ENCODE data around the gene BEST2.
A peak's percentile ranks its signal among the peaks of the same experiment; 100 is the strongest.

The BEST2 gene

DNA sequence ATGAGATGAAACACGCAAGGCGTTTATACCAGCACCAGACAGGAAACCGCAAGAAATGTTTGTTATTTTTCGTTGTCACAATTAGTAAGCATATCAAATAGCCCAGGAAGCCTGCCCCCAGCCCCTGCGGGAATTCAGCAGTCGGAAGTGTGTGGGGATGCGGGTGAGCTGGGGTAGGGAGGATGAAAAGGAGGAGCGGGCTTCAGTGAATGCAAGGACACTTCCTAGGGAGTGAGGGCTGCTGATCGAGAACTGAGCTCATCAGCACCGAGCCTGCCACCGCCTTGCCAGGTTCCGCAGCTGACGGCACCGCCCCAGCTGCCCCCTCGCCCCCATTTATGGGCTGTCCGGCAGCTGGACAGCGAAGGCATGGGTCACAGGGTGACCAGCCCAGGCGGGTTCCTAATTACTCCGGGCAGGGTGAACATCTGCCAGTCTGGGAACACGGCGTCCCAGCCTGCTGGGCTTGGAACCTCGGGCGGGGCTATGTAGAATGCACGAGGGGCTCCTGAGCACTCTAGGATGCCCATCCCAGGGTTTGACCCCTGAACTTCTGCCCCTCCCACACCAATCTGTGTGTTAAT lies 1.6 kb upstream of the BEST2 start:
- H3K4me2 ChIP-seq (ENCODE audit: low read length, poor library complexity, severe bottlenecking) = no peak overlapping the region
- peak overlapping the region in 1 of 2 experiments; percentile 51 for H3K18ac ChIP-seq (ENCODE audit: low read depth in 1 of 2, low read length in 2 of 2)
- H3K23ac ChIP-seq (ENCODE audit: low read length in 2 of 2) = no peak overlapping the region
- no peak overlapping the region for H2BK15ac ChIP-seq (ENCODE audit: low read depth, poor library complexity, severe bottlenecking)
- WGBS = 57% methylated on average over 24 of the region's 24 CpGs
- DNase-seq = peak; percentile 42
- no peak overlapping the region for H2BK5ac ChIP-seq (ENCODE audit: low read depth, low read length, poor library complexity, severe bottlenecking)
- no peak overlapping the region for H3K9ac ChIP-seq (ENCODE audit: low read length)
- H4K91ac ChIP-seq (ENCODE audit: low read length) = no peak overlapping the region
- H3K79me1 ChIP-seq (replicated peaks; ENCODE audit: low read length, poor library complexity, severe bottlenecking) = peaks cover 8% of the 10 kb centered on the region
- H3K9me3 ChIP-seq (ENCODE audit: control insufficient read depth, low read length) = no peaks in the 10 kb centered on the region
- no peak overlapping the region for H3K27ac ChIP-seq (ENCODE audit: low read length, poor library complexity, severe bottlenecking)
- H4K8ac ChIP-seq (ENCODE audit: low read length) = no peak overlapping the region
- no peak overlapping the region for H2BK120ac ChIP-seq (ENCODE audit: low read depth, low read length)
- no peak overlapping the region for H2AFZ ChIP-seq (ENCODE audit: low read depth, low read length)
- H2AK5ac ChIP-seq (ENCODE audit: low read length, severe bottlenecking) = no peak overlapping the region
- no peak overlapping the region for H3K14ac ChIP-seq (ENCODE audit: low read length in 2 of 2)
- H3K36me3 ChIP-seq (ENCODE audit: control insufficient read depth in 1 of 2, insufficient read depth in 2 of 2, low read depth in 1 of 2, low read length in 2 of 2) = peaks cover 31 to 38% of the 10 kb centered on the region in 2 experiments
- H3K27me3 ChIP-seq (ENCODE audit: control insufficient read depth in 1 of 2, insufficient read depth in 1 of 2, low read length in 2 of 2) = peaks cover 37 to 38% of the 10 kb centered on the region in 2 experiments
- H3K4me1 ChIP-seq (ENCODE audit: control insufficient read depth, insufficient read depth, low read depth, low read length) = peaks cover 18% of the 10 kb centered on the region
- H3K4me3 ChIP-seq (ENCODE audit: insufficient read depth in 1 of 2, low read depth in 1 of 2, low read length in 2 of 2) = no peak overlapping the region
- peak overlapping the region in 1 of 2 experiments; percentile 61 for H2BK12ac ChIP-seq (ENCODE audit: low read length in 2 of 2)
- H3K4ac ChIP-seq (ENCODE audit: low read depth in 1 of 2, low read length in 2 of 2) = no peak overlapping the region

DNA sequence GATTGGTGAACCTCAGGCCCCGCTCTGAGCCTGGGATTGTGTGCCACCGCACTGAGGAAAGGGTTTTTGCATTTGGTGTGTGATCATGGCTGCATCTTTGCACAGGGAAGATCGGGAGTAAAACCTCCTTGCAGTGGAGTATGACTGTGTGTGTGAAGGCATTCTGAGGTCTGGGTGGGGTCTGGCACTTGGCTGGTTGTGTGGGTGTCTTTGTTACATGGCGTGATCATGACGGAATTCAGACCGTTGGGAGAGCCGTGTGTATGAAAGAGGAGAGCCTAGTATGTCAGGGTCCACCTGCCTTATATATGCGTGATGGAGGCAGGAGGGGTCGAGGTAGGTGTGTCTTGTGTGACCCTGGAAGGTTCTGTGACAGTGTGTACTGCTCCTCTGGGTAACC lies 740 bp upstream of the BEST2 start:
- no peak overlapping the region for H3K4me2 ChIP-seq (ENCODE audit: low read length, poor library complexity, severe bottlenecking)
- H3K14ac ChIP-seq (ENCODE audit: low read length in 2 of 2) = no peak overlapping the region
- no peak overlapping the region for H3K23ac ChIP-seq (ENCODE audit: low read length in 2 of 2)
- H4K8ac ChIP-seq (ENCODE audit: low read length) = no peak overlapping the region
- H3K9ac ChIP-seq (ENCODE audit: low read length) = no peak overlapping the region
- H3K27me3 ChIP-seq (ENCODE audit: control insufficient read depth in 1 of 2, insufficient read depth in 1 of 2, low read length in 2 of 2) = peaks cover 37 to 38% of the 10 kb centered on the region in 2 experiments
- H3K9me3 ChIP-seq (ENCODE audit: control insufficient read depth, low read length) = no peaks in the 10 kb centered on the region
- H2BK12ac ChIP-seq (ENCODE audit: low read length in 2 of 2) = no peak overlapping the region
- peaks cover 23 to 30% of the 10 kb centered on the region in 2 experiments for H3K36me3 ChIP-seq (ENCODE audit: control insufficient read depth in 1 of 2, insufficient read depth in 2 of 2, low read depth in 1 of 2, low read length in 2 of 2)
- no peak for DNase-seq
- H2AK5ac ChIP-seq (ENCODE audit: low read length, severe bottlenecking) = no peak overlapping the region
- no peak overlapping the region for H3K18ac ChIP-seq (ENCODE audit: low read depth in 1 of 2, low read length in 2 of 2)
- no peak overlapping the region for H3K4me3 ChIP-seq (ENCODE audit: insufficient read depth in 1 of 2, low read depth in 1 of 2, low read length in 2 of 2)
- H3K4ac ChIP-seq (ENCODE audit: low read depth in 1 of 2, low read length in 2 of 2) = no peak overlapping the region
- no peak overlapping the region for H2BK15ac ChIP-seq (ENCODE audit: low read depth, poor library complexity, severe bottlenecking)
- no peak overlapping the region for H2AFZ ChIP-seq (ENCODE audit: low read depth, low read length)
- H2BK120ac ChIP-seq (ENCODE audit: low read depth, low read length) = no peak overlapping the region
- peaks cover 10% of the 10 kb centered on the region for H3K4me1 ChIP-seq (ENCODE audit: control insufficient read depth, insufficient read depth, low read depth, low read length)
- H3K27ac ChIP-seq (ENCODE audit: low read length, poor library complexity, severe bottlenecking) = no peak overlapping the region
- no peak overlapping the region for H4K91ac ChIP-seq (ENCODE audit: low read length)
- no peak overlapping the region for H2BK5ac ChIP-seq (ENCODE audit: low read depth, low read length, poor library complexity, severe bottlenecking)
- WGBS = 86% methylated on average over 9 of the region's 9 CpGs
- peaks cover 6% of the 10 kb centered on the region for H3K79me1 ChIP-seq (replicated peaks; ENCODE audit: low read length, poor library complexity, severe bottlenecking)

- Histone ChIP-seq H3K79me1 (replicated peaks; ENCODE audit: low read length, poor library complexity, severe bottlenecking) (no peaks in the 10 kb centered on the region), H3K14ac (ENCODE audit: low read length in 2 of 2) (no peak overlapping the region), H2BK120ac (ENCODE audit: low read depth, low read length) (no peak overlapping the region), H2BK15ac (ENCODE audit: low read depth, poor library complexity, severe bottlenecking) (no peak overlapping the region), H3K4me3 (ENCODE audit: insufficient read depth in 1 of 2, low read depth in 1 of 2, low read length in 2 of 2) (no peak overlapping the region), H3K9ac (ENCODE audit: low read length) (no peak overlapping the region), H3K27me3 (ENCODE audit: control insufficient read depth in 1 of 2, insufficient read depth in 1 of 2, low read length in 2 of 2) (peaks cover 37 to 38% of the 10 kb centered on the region in 2 experiments), H2BK5ac (ENCODE audit: low read depth, low read length, poor library complexity, severe bottlenecking) (no peak overlapping the region), H3K27ac (ENCODE audit: low read length, poor library complexity, severe bottlenecking) (no peak overlapping the region), H2BK12ac (ENCODE audit: low read length in 2 of 2) (no peak overlapping the region), H2AFZ (ENCODE audit: low read depth, low read length) (no peak overlapping the region), H3K4me1 (ENCODE audit: control insufficient read depth, insufficient read depth, low read depth, low read length) (peaks cover 9% of the 10 kb centered on the region), H3K4ac (ENCODE audit: low read depth in 1 of 2, low read length in 2 of 2) (no peak overlapping the region), H4K8ac (ENCODE audit: low read length) (no peak overlapping the region), H3K18ac (ENCODE audit: low read depth in 1 of 2, low read length in 2 of 2) (no peak overlapping the region), H3K23ac (ENCODE audit: low read length in 2 of 2) (no peak overlapping the region), H3K4me2 (ENCODE audit: low read length, poor library complexity, severe bottlenecking) (no peak overlapping the region), H2AK5ac (ENCODE audit: low read length, severe bottlenecking) (no peak overlapping the region), H3K36me3 (ENCODE audit: control insufficient read depth in 1 of 2, insufficient read depth in 2 of 2, low read depth in 1 of 2, low read length in 2 of 2) (peaks cover 12 to 18% of the 10 kb centered on the region in 2 experiments), H3K9me3 (ENCODE audit: control insufficient read depth, low read length) (no peaks in the 10 kb centered on the region), H4K91ac (ENCODE audit: low read length) (no peak overlapping the region)
- no peak for DNase-seq
- 77% methylated on average over 20 of the region's 23 CpGs for WGBS
These were observed 628 bp downstream of the BEST2 start for GRCh38 chr19:12752056-12752781.

GRCh38 chr19:12754465-12755196 lies 3.0 kb downstream of the BEST2 start:
- Histone ChIP-seq H3K4me3 (ENCODE audit: insufficient read depth in 1 of 2, low read depth in 1 of 2, low read length in 2 of 2) (no peak overlapping the region), H3K27ac (ENCODE audit: low read length, poor library complexity, severe bottlenecking) (no peak overlapping the region), H2BK12ac (ENCODE audit: low read length in 2 of 2) (no peak overlapping the region), H3K14ac (ENCODE audit: low read length in 2 of 2) (no peak overlapping the region), H3K18ac (ENCODE audit: low read depth in 1 of 2, low read length in 2 of 2) (no peak overlapping the region), H2BK5ac (ENCODE audit: low read depth, low read length, poor library complexity, severe bottlenecking) (no peak overlapping the region), H3K4me1 (ENCODE audit: control insufficient read depth, insufficient read depth, low read depth, low read length) (peaks cover 15% of the 10 kb centered on the region), H3K9me3 (ENCODE audit: control insufficient read depth, low read length) (no peaks in the 10 kb centered on the region), H2BK120ac (ENCODE audit: low read depth, low read length) (no peak overlapping the region), H3K9ac (ENCODE audit: low read length) (no peak overlapping the region), H3K27me3 (ENCODE audit: control insufficient read depth in 1 of 2, insufficient read depth in 1 of 2, low read length in 2 of 2) (peaks cover 35 to 37% of the 10 kb centered on the region in 2 experiments), H4K8ac (ENCODE audit: low read length) (no peak overlapping the region), H2AFZ (ENCODE audit: low read depth, low read length) (no peak overlapping the region), H3K23ac (ENCODE audit: low read length in 2 of 2) (peak overlapping the region in 1 of 2 experiments; percentile 41), H3K4ac (ENCODE audit: low read depth in 1 of 2, low read length in 2 of 2) (no peak overlapping the region), H3K36me3 (ENCODE audit: control insufficient read depth in 1 of 2, insufficient read depth in 2 of 2, low read depth in 1 of 2, low read length in 2 of 2) (no peaks in the 10 kb centered on the region), H2AK5ac (ENCODE audit: low read length, severe bottlenecking) (no peak overlapping the region), H3K79me1 (replicated peaks; ENCODE audit: low read length, poor library complexity, severe bottlenecking) (no peaks in the 10 kb centered on the region), H3K4me2 (ENCODE audit: low read length, poor library complexity, severe bottlenecking) (no peak overlapping the region), H4K91ac (ENCODE audit: low read length) (no peak overlapping the region), H2BK15ac (ENCODE audit: low read depth, poor library complexity, severe bottlenecking) (no peak overlapping the region)
- no peak for DNase-seq
- WGBS = 89% methylated on average over 50 of the region's 50 CpGs

Data from mesenchymal stem cell (in vitro differentiated cells and primary cell).